GM12801 (cell line): ENCODE data around the gene TNRC18.

Source experiments
- TF ChIP-seq, protein P1 (sequence below): IDR thresholded peaks from one replicate; pipeline ENCODE4 v1.5.1; 2011; ENCODE audit warnings: control low read depth; ENCODE audit not compliant: insufficient read length; ENCODE audit errors: extremely low read depth

TNRC18 gene

DNA sequence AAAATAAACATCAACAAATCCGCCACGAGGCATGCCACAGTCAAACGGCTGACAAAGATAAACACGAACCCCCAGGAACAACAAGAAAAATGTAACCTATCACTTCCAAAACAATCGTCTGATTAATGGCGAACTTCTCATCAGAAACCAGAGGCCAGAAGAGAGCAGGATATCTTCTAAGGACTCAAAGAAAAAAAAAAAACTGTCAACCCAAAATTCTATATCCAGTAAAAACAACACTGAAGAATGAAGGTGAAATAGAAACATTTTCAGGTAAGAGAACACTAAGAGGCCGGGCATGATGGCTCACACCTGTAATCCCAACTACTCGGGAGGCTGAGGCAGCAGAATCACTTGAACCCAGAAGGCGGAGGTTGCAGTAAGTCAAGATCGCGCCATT, 86.6 kb downstream of the TNRC18 start:
- TF ChIP-seq, protein P1, sequence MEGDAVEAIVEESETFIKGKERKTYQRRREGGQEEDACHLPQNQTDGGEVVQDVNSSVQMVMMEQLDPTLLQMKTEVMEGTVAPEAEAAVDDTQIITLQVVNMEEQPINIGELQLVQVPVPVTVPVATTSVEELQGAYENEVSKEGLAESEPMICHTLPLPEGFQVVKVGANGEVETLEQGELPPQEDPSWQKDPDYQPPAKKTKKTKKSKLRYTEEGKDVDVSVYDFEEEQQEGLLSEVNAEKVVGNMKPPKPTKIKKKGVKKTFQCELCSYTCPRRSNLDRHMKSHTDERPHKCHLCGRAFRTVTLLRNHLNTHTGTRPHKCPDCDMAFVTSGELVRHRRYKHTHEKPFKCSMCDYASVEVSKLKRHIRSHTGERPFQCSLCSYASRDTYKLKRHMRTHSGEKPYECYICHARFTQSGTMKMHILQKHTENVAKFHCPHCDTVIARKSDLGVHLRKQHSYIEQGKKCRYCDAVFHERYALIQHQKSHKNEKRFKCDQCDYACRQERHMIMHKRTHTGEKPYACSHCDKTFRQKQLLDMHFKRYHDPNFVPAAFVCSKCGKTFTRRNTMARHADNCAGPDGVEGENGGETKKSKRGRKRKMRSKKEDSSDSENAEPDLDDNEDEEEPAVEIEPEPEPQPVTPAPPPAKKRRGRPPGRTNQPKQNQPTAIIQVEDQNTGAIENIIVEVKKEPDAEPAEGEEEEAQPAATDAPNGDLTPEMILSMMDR, result no peak

DNA sequence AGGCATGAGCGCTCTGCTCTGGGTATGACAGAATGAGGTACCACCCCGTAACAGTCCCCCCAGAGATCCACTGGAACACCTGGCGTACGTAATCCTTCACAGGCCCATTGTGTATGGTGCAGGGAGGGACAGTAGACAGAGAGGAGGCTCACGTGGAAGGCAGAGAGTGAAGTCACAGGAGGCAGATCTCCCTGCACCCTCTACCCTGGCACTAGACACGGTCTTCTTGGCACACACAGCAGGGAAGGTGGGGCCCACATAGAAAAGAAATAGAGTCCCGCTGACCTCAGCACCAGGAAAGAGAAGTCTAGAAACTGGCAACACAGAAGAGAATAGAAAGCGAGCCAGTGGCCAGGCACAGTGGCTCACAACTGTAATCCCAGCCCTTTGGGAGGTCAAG, 89.0 kb downstream of the TNRC18 start:
- TF ChIP-seq, protein P1, result no peak

DNA sequence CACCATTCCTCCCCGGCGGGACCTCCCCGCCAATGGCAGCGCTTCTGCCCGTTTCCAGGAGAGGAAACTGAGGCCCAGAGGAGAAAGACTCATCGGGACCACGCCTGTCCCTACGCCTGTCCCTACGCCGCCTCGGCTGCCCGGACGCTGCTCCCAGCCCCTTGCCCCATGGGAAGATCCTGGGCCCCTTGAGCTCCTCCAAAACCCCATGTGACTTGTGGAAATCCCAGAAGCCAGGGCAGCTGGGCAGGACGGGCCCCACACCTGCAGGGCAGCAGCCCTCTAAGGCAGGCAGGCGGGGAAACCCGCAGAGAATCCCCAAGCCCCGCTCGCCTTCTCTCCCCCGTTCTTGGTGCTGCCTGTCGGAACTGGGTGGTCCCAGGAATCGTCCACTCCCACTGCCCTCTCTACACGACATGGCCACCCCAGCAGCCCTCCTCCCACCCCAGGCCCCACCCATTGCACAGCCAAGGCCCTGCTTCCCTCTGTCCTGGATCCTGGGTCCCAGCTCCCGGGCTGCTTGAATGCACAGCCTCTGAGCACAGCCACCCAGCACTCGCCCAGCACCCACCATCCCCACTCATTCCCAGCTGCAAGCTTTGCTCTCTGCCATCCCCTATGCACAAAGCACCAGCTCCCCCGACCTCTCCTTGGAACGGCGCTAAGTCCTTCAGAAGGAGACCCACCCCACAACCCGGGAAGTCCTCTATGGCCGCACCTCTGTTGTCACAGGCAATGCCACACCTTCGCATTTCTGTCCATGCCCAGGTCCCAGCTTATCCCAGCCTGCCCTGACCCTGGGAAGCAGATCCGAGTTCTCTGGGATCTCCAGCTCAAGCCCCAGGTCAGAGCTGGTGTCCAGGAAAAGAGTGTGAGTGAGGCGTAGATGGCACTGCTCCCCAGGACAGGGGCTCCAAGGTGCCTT, 90.3 kb downstream of the TNRC18 start:
- TF ChIP-seq, protein P1, result no peak

DNA sequence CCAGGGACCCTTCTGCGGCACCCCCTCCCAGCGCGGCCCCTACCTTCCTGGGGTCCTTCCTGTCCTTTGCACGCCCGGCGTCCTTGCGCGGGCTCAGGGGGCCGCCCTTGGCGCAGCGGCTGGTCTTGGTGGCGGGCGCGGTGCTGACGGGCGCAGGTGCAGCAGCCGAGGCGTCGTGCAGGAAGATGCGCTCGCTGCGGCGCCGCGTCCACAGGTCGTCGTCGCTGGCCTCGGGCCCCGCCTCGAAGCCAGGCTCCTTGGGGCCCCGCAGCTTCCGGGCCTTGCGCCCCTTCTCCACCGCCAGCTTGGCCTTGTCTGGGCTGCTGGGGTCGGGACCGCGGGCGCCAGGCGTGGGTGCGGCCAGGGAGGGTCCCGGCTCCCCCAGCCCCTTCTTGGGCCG, 91.1 kb downstream of the TNRC18 start:
- TF ChIP-seq, protein P1, result no peak

DNA sequence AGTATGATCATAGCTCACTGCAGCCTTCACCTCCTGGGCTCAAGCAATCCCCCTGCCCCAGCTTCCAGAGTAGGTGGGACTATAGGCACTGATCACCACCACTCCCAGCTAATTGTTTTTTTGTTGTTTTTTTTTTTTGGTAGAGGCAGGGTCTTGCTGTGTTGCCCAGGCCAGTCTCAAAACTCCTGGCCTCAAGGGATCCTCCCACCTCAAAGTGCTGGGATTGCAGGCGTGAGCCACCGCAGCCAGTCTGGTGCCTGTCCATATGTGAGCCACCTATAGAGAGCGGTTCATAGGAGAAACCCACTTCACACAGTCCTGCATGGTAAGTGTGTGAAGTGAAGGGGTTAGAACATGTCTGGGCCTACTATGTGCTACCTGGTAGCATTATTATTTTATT, 93.3 kb downstream of the TNRC18 start:
- TF ChIP-seq, protein P1, result no peak

DNA sequence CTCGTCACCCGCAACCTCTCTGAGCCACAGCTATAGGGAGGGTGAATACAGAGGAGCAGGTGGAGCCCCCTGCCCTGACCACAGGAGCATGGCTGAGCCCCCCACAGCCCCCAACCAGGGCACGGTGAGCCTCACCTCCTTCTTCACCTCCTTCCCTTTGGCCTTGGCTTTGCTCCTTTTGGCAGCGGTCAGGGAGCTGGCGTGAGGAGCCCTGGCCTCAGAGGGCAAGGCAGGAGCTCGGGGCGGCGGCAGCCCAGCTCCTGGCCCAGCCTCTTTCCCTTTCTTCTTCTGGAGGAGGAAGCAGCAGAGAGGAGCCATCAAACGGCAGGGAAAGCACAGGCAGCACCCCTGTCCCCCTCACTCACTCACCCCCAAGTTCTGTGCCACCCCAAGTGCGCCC, 98.7 kb downstream of the TNRC18 start:
- TF ChIP-seq, protein P1, result no peak

DNA sequence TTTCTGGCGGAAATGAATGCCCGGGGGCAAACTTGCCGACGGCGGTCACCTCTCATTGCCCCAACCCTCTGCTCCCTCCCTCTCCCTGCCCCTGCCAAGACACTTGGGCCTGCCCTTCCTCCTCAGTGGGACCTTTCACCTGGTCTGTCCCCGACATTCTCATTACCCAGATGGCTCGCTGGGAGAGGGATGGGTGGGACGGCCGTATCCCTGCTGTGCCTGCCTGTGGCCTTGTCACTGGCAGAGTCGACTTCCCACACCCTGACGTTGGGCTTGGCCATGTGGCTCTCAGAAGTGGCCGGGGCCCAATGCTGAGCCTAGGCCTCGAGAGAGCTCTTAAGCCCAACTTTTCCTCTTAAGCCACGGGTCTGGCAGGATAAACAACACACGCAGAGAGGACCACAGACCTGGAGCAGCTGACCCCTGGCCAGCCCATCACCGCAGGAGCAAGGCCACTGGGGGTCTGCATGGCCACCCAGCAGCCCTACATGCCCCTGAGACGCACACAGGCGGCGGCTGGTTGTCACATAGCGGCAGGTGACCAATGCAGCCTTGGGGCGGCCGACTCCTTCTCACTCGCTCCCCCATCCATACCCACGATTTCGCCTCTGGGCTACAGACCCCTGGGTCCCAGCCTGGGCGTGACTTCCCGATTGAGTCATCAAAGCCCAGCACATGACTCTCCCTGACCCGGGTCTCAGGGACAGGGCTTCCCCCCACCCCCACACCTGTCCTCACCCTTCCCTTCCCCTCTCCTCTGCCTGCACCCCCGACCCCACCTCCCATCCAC, 100.8 kb downstream of the TNRC18 start:
- TF ChIP-seq, protein P1, result no peak
